ENCODE data around the gene APOBEC3H. TPM values are rescaled to one million over a fixed set of nuclear protein-coding genes. Genes with fewer than 3 reads are reported as not detected.

APOBEC3H gene
- total RNA-seq, 1 donor from 2014 or later, result 1.0 TPM

GRCh38 chr22:39081016-39081415 lies 16.0 kb upstream of the APOBEC3H start:
- DNase-seq (ENCODE audit: low spot score), result no peak

GRCh38 chr22:39081598-39081997 lies 15.4 kb upstream of the APOBEC3H start:
- no peak for DNase-seq (ENCODE audit: low spot score)

GRCh38 chr22:39083212-39084165 lies 13.6 kb upstream of the APOBEC3H start:
- DNase-seq (ENCODE audit: low spot score), result no peak

GRCh38 chr22:39084666-39085065 lies 12.4 kb upstream of the APOBEC3H start:
- DNase-seq (ENCODE audit: low spot score), result no peak

- no peak for DNase-seq (ENCODE audit: low spot score)
Observed at GRCh38 chr22:39087098-39087497, 9.9 kb upstream of the APOBEC3H start.

GRCh38 chr22:39087881-39088684 lies 9.0 kb upstream of the APOBEC3H start:
- no peak for DNase-seq (ENCODE audit: low spot score)

GRCh38 chr22:39088685-39089032 lies 8.4 kb upstream of the APOBEC3H start:
- no peak for DNase-seq (ENCODE audit: low spot score)

GRCh38 chr22:39089928-39090327 lies 7.1 kb upstream of the APOBEC3H start:
- DNase-seq (ENCODE audit: low spot score), result no peak

- DNase-seq (ENCODE audit: low spot score), result no peak
Observed at GRCh38 chr22:39090426-39091064, 6.5 kb upstream of the APOBEC3H start.

GRCh38 chr22:39091126-39092081 lies 5.6 kb upstream of the APOBEC3H start:
- no peak for DNase-seq (ENCODE audit: low spot score)

- DNase-seq (ENCODE audit: low spot score), result no peak
Observed at GRCh38 chr22:39092111-39092862, 4.8 kb upstream of the APOBEC3H start.

- no peak for DNase-seq (ENCODE audit: low spot score)
Observed at GRCh38 chr22:39094717-39095389, 2.2 kb upstream of the APOBEC3H start.

GRCh38 chr22:39095971-39096370 lies 1.1 kb upstream of the APOBEC3H start:
- DNase-seq (ENCODE audit: low spot score), result no peak

GRCh38 chr22:39098026-39098425 lies 982 bp downstream of the APOBEC3H start:
- no peak for DNase-seq (ENCODE audit: low spot score)

GRCh38 chr22:39098576-39098975 lies 1.5 kb downstream of the APOBEC3H start:
- DNase-seq (ENCODE audit: low spot score), result no peak

- DNase-seq (ENCODE audit: low spot score), result no peak
Observed at GRCh38 chr22:39101226-39101625, 4.2 kb downstream of the APOBEC3H start.

GRCh38 chr22:39103431-39103830 lies 6.4 kb downstream of the APOBEC3H start:
- DNase-seq (ENCODE audit: low spot score), result no peak

GRCh38 chr22:39106326-39106725 lies 9.3 kb downstream of the APOBEC3H start:
- no peak for DNase-seq (ENCODE audit: low spot score)

GRCh38 chr22:39108487-39108886 lies 11.4 kb downstream of the APOBEC3H start:
- no peak for DNase-seq (ENCODE audit: low spot score)

- DNase-seq (ENCODE audit: low spot score), result no peak
Observed at GRCh38 chr22:39109361-39109760, 12.3 kb downstream of the APOBEC3H start.
